Measurements from ENCODE around the gene FOXP1.

Gene FOXP1

DNA sequence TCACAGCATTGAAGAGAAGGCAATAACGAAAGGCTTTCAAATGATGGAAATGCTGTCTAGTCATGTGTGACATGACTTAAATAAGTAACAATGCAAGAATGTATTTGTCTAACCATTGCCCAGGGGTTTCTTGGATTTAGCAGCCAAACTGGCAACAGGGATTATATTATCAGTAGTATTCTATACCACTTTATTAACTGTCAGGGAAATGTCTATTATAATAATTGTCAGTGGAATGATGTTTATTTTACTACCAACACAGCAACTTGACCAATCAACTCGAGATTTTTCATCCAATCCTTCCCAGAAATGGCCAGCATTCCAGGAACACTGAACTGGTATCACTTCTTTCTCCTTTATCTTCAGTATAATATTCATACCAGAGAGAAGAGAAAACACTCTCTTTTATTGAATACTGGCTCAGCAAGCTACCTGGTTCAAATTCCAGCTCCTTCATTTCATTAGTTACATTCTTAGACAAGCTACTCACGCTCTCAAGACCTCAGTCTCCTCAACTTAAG is 66.2 kb downstream of the FOXP1 start:
- TF ChIP-seq, protein P1, sequence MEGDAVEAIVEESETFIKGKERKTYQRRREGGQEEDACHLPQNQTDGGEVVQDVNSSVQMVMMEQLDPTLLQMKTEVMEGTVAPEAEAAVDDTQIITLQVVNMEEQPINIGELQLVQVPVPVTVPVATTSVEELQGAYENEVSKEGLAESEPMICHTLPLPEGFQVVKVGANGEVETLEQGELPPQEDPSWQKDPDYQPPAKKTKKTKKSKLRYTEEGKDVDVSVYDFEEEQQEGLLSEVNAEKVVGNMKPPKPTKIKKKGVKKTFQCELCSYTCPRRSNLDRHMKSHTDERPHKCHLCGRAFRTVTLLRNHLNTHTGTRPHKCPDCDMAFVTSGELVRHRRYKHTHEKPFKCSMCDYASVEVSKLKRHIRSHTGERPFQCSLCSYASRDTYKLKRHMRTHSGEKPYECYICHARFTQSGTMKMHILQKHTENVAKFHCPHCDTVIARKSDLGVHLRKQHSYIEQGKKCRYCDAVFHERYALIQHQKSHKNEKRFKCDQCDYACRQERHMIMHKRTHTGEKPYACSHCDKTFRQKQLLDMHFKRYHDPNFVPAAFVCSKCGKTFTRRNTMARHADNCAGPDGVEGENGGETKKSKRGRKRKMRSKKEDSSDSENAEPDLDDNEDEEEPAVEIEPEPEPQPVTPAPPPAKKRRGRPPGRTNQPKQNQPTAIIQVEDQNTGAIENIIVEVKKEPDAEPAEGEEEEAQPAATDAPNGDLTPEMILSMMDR (IDR thresholded peaks at IDR 0.05; ENCODE audit: low read depth, low read length), result no peak
- H3K4me3 ChIP-seq (ENCODE audit: low read depth, low read length), result no peak overlapping the region
- no peak for DNase-seq
- H3K4me1 ChIP-seq, result no peaks in the 10 kb centered on the region
- no peaks in the 10 kb centered on the region for H3K27me3 ChIP-seq
- no peaks in the 10 kb centered on the region for H3K9me3 ChIP-seq
- H3K36me3 ChIP-seq, result no peaks in the 10 kb centered on the region

DNA sequence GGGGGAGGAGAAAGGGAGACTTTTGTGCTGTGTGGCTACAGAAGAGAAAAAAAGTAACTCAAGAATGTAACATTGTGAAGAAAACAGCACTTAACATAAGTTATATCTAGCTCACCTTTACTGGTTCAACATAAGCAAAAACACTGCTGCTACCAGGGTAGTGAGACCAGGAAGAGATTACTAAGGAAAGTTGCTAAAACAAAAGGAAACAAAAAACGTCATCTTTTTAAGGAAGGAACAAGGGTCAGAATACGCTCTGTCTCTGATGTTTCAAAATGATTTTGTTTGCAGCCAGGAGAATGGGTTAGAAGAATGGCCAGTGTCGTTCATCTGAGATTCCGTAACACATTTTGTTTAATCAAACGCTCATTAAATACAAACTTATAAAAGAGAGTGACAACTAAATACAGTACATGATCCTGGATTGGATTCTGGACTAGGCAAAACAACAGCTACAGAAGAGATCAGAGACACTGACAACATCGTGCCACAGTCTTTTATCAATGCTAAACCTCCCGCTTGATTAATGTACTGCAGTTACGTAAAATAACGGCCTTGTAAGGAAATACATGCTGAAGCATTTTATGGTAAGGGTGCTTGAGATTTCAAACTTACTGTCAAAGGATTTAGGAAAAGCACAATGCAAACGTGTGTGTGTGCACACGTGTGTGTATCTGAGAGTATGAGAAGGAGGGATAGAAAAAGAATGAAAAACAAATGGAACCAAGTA is 67.7 kb downstream of the FOXP1 start:
- TF ChIP-seq, protein P1 (IDR thresholded peaks at IDR 0.05; ENCODE audit: low read depth, low read length), result no peak
- Histone ChIP-seq H3K27me3 (no peaks in the 10 kb centered on the region), H3K4me3 (ENCODE audit: low read depth, low read length) (no peak overlapping the region), H3K4me1 (no peaks in the 10 kb centered on the region), H3K9me3 (no peaks in the 10 kb centered on the region), H3K36me3 (no peaks in the 10 kb centered on the region)
- DNase-seq, result no peak

DNA sequence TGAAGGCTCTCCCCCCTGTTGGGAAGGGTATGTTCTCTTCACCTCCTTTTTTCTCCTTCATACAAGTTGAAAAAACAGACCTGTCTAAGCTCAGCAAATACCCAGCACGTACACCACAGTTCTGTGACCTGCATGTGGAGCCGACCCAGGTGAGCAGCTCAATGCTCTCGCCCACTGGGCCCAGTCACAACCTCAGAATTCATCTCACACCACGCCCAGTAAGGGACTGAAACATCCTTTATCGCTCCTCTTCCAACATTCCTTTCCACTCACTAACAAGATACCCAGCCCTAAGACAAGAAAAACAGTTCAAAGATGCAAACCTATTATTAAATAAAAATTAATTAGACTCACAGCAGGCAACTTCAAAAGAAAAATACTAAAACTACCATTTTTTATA is 68.9 kb downstream of the FOXP1 start:
- H3K36me3 ChIP-seq, result no peaks in the 10 kb centered on the region
- H3K4me1 ChIP-seq, result no peaks in the 10 kb centered on the region
- no peaks in the 10 kb centered on the region for H3K27me3 ChIP-seq
- no peak for DNase-seq
- TF ChIP-seq, protein P1 (IDR thresholded peaks at IDR 0.05; ENCODE audit: low read depth, low read length), result no peak
- H3K9me3 ChIP-seq, result no peaks in the 10 kb centered on the region
- no peak overlapping the region for H3K4me3 ChIP-seq (ENCODE audit: low read depth, low read length)

DNA sequence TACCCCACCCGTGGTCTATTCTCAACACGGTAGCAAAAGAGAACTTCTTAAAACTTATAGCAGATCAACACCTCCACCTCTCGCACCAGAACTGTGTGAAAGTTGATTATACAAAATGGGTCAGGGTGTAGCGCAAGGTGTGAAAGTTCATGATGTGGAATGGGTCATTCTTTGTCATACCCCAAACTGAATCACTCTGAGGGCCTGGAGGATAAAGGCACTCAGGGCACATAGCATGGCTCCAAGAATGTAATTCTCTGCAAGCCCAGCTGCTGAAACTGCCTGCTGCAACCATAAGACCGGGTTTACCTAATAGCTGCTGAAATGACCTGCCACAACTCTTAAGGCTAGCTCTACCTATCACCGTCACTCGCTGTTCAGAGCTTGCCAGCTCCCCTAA is 70.0 kb downstream of the FOXP1 start:
- TF ChIP-seq, protein P1 (IDR thresholded peaks at IDR 0.05; ENCODE audit: low read depth, low read length), result no peak
- H3K4me1 ChIP-seq, result no peaks in the 10 kb centered on the region

DNA sequence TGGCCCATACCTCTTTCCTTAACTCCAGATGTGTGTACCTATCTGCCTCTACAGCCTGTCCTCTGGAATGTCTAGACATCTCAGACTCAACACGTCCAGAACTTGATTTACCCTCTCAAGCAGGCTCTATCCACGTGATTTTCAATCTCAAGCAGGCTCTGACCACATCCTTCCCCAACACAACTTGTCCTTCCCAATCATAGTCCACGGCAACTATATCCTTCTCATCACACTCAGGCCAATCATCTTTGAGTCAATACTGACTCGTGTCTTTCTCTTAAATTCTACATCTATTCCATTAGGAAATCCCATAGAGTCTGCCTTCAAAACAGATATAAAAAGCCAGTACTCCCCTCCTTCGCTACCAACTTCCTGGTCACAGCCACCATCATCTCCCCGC is 70.4 kb downstream of the FOXP1 start:
- TF ChIP-seq, protein P1 (IDR thresholded peaks at IDR 0.05; ENCODE audit: low read depth, low read length), result no peak
- no peak for DNase-seq
- H3K4me1 ChIP-seq, result no peaks in the 10 kb centered on the region

More for the DNA sequence above, 70.0 kb downstream of the FOXP1 start:
- H3K9me3 ChIP-seq, result no peaks in the 10 kb centered on the region
- no peak overlapping the region for H3K4me3 ChIP-seq (ENCODE audit: low read depth, low read length)
- H3K27me3 ChIP-seq, result no peaks in the 10 kb centered on the region
- H3K36me3 ChIP-seq, result no peaks in the 10 kb centered on the region
- DNase-seq, result no peak

DNA sequence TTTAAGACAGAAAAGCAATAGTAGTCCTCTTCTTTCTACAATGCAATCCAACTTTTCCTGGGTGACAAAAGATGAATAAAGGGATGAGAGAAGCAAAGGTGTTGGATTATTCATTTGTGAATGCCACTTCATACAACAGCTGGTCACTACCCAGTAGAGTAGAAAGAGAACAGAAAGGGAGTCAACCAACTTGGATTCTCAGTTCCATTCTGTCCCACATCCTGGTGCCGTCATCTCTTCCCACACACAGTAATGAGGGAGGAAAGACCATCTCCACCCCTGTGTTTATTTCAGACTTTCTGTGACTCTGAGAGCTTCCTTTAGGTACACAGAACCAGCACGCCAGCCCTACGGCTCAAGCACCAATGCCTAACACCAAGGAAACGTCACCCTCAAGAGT is 71.0 kb downstream of the FOXP1 start:
- H3K36me3 ChIP-seq, result no peaks in the 10 kb centered on the region
- DNase-seq, result no peak
- H3K9me3 ChIP-seq, result no peaks in the 10 kb centered on the region
- TF ChIP-seq, protein P1 (IDR thresholded peaks at IDR 0.05; ENCODE audit: low read depth, low read length), result no peak
- H3K4me3 ChIP-seq (ENCODE audit: low read depth, low read length), result no peak overlapping the region
- H3K27me3 ChIP-seq, result no peaks in the 10 kb centered on the region
- H3K4me1 ChIP-seq, result no peaks in the 10 kb centered on the region

More for the DNA sequence above, 70.4 kb downstream of the FOXP1 start:
- H3K27me3 ChIP-seq, result no peaks in the 10 kb centered on the region
- no peaks in the 10 kb centered on the region for H3K36me3 ChIP-seq
- no peaks in the 10 kb centered on the region for H3K9me3 ChIP-seq
- H3K4me3 ChIP-seq (ENCODE audit: low read depth, low read length), result no peak overlapping the region

All from BE2C (cell line).